Liver (tissue), 9 donors: ENCODE data around the gene CRACDL. TPM values are rescaled to one million over a fixed set of nuclear protein-coding genes. Genes with fewer than 3 reads are reported as not detected.

Experiments
- DNase-seq: peaks from one replicate; pipeline ENCODE4 v3.0.0-alpha.2; 2017; ENCODE audit warnings: low spot score
- H3K27ac ChIP-seq, 2 donors: one replicate each; pipeline ENCODE4 v1.7.0; 2013; ENCODE audit warnings: inconsistent platforms in 2 of 2, low read length in 2 of 2, control low read depth in 1 of 2, low read depth in 1 of 2, mild to moderate bottlenecking in 1 of 2
- H3K27me3 ChIP-seq, 4 donors: one replicate each; pipeline versions ENCODE4 v1.6.1 to v1.7.0; 2013; ENCODE audit warnings: low read length in 3 of 4, inconsistent platforms in 1 of 4, mild to moderate bottlenecking in 1 of 4, moderate library complexity in 1 of 4; ENCODE audit not compliant: control insufficient read depth in 4 of 4, insufficient read depth in 4 of 4
- H3K36me3 ChIP-seq, 4 donors: one replicate each; pipeline versions ENCODE4 v1.6.1 to v1.7.0; 2013; ENCODE audit warnings: low read length in 3 of 4, mild to moderate bottlenecking in 3 of 4, low read depth in 1 of 4, moderate library complexity in 1 of 4; ENCODE audit not compliant: control insufficient read depth in 4 of 4, insufficient read depth in 3 of 4
- H3K4me1 ChIP-seq, 4 donors: one replicate each; pipeline versions ENCODE4 v1.6.1 to v1.7.0; 2013; ENCODE audit warnings: low read length in 3 of 4, mild to moderate bottlenecking in 3 of 4, moderate library complexity in 1 of 4; ENCODE audit not compliant: control insufficient read depth in 4 of 4, insufficient read depth in 4 of 4
- H3K4me3 ChIP-seq, 3 donors: one replicate each; pipeline versions ENCODE4 v1.6.1 to v1.7.0; 2013; ENCODE audit warnings: low read length in 3 of 3, control low read depth in 1 of 3, low read depth in 1 of 3, mild to moderate bottlenecking in 1 of 3
- H3K9ac ChIP-seq, 2 donors: one replicate each; pipeline ENCODE4 v1.7.0; 2013; ENCODE audit warnings: low read length in 2 of 2, mild to moderate bottlenecking in 2 of 2, moderate library complexity in 2 of 2, control low read depth in 1 of 2, low read depth in 1 of 2
- H3K9me3 ChIP-seq, 4 donors: one replicate each; pipeline versions ENCODE4 v1.6.1 to v1.7.0; 2013; ENCODE audit warnings: low read length in 3 of 4; ENCODE audit not compliant: control insufficient read depth in 4 of 4
- ATF3 ChIP-seq: IDR thresholded peaks from 2 replicates; pipeline ENCODE4 v1.6.1; 2016; ENCODE audit warnings: antibody characterized with exemption
- CTCF ChIP-seq: fragments of 150-350 bp; IDR thresholded peaks from 2 replicates; pipeline ENCODE4 v1.5.1; 2017; ENCODE audit warnings: improper control_type of control experiment, low read depth, low read length; ENCODE audit not compliant: missing input control
- EGR1 ChIP-seq, 2 donors: IDR thresholded peaks; 2 replicates each; pipeline ENCODE4 v1.6.1; 2016 to 2018; ENCODE audit warnings: antibody characterized with exemption in 2 of 2, low read depth in 2 of 2
- FOXA2 ChIP-seq: IDR thresholded peaks from 2 replicates; pipeline ENCODE4 v1.6.1; 2016; ENCODE audit warnings: antibody characterized with exemption
- GABPA ChIP-seq, 2 donors: IDR thresholded peaks in 1 of 2; conservative IDR thresholded peaks in 1 of 2; 2 replicates each; pipeline ENCODE4 v1.6.1; 2016; ENCODE audit warnings: antibody characterized with exemption in 2 of 2, mild to moderate bottlenecking in 1 of 2, moderate library complexity in 1 of 2
- HNF4G ChIP-seq: IDR thresholded peaks from 2 replicates; pipeline ENCODE4 v1.6.1; 2016; ENCODE audit warnings: antibody characterized with exemption
- JUND ChIP-seq, 2 donors: IDR thresholded peaks; 2 replicates each; pipeline ENCODE4 v1.6.1; 2016; ENCODE audit warnings: antibody characterized with exemption in 2 of 2
- MAX ChIP-seq: IDR thresholded peaks from 2 replicates; pipeline ENCODE4 v1.6.1; 2016; ENCODE audit warnings: antibody characterized with exemption
- NR2F2 ChIP-seq: IDR thresholded peaks from 2 replicates; pipeline ENCODE4 v1.6.1; 2016; ENCODE audit warnings: antibody characterized with exemption
- RAD21 ChIP-seq, 2 donors: IDR thresholded peaks; 2 replicates each; pipeline ENCODE4 v1.6.1; 2016; ENCODE audit warnings: antibody characterized with exemption in 2 of 2, mild to moderate bottlenecking in 2 of 2
- REST ChIP-seq: IDR thresholded peaks from 2 replicates; pipeline ENCODE4 v1.6.1; 2016; ENCODE audit warnings: antibody characterized with exemption, mild to moderate bottlenecking
- RXRA ChIP-seq, 2 donors: IDR thresholded peaks; 2 replicates each; pipeline ENCODE4 v1.6.1; 2017 to 2018; ENCODE audit warnings: antibody characterized with exemption in 2 of 2, mild to moderate bottlenecking in 1 of 2
- SP1 ChIP-seq: IDR thresholded peaks from 2 replicates; pipeline ENCODE4 v1.6.1; 2018; ENCODE audit warnings: antibody characterized with exemption, mild to moderate bottlenecking
- TAF1 ChIP-seq: conservative IDR thresholded peaks from 2 replicates; pipeline ENCODE4 v1.6.1; 2016; ENCODE audit warnings: antibody characterized with exemption, mild to moderate bottlenecking
- YY1 ChIP-seq: IDR thresholded peaks from 2 replicates; pipeline ENCODE4 v1.6.1; 2016; ENCODE audit warnings: antibody characterized with exemption, mild to moderate bottlenecking
- ZBTB33 ChIP-seq: IDR thresholded peaks from 2 replicates; pipeline ENCODE4 v1.6.1; 2016; ENCODE audit warnings: antibody characterized with exemption
- WGBS: extraction: QIAGEN DNeasy Blood & Tissue Kit; methylation state at CpG from one replicate; pipeline ENCODE4 v1.1.7; 2013; 5-methylcytosine and 5-hydroxymethylcytosine counted together
- polyA plus RNA-seq, 2 donors: library from polyadenylated mRNA; stranded (reverse) in 1 of 2; unstranded in 1 of 2; fragments of 200-250 nt in 1 of 2; fragments of >200 nt in 1 of 2; fragmentation: Nextera tagmentation in 1 of 2; extraction: Ambion mirVana in 1 of 2; gene quantifications; one replicate each; pipeline versions ENCODE4 v1.2.1 to v1.2.3, GENCODE V29; 2013 to 2015
- total RNA-seq, 2 donors: library from RNA; depleted of rRNA; stranded (reverse); fragments of >200 nt; gene quantifications; one replicate each; pipeline ENCODE4 v1.2.3, GENCODE V29; 2014
- donor health status: healthy.
- donor health status: healthy.
- donor health status: healthy.
- donor health status: healthy.
- donor health status: healthy.

CRACDL gene
- total and polyA plus RNA-seq, 4 donors: 0.13 to 0.46 (median 0.29) TPM

- no peak for TF ChIP-seq ZBTB33
- no peak for TF ChIP-seq EGR1 (IDR thresholded peaks at IDR 0.05; ENCODE audit: low read depth in 2 of 2)
These were observed 154.2 kb downstream of the CRACDL start (continued) for GRCh38 chr2:98781822-98782221.

GRCh38 chr2:98778741-98779483 lies 157.1 kb downstream of the CRACDL start:
- Histone ChIP-seq H3K27ac (no peak overlapping the region), H3K36me3 (no peaks in the 10 kb centered on the region), H3K9ac (no peak overlapping the region), H3K9me3 (peaks cover 0 to 9% (median 2%) of the 10 kb centered on the region in 4 donors), H3K4me1 (no peaks in the 10 kb centered on the region), H3K27me3 (no peaks in the 10 kb centered on the region), H3K4me3 (no peak overlapping the region)
- no peak for TF ChIP-seq CTCF
- TF ChIP-seq TAF1: no peak
- TF ChIP-seq YY1: no peak
- TF ChIP-seq MAX: no peak
- TF ChIP-seq HNF4G: no peak
- no peak for TF ChIP-seq REST
- TF ChIP-seq RAD21 (IDR thresholded peaks at IDR 0.05): no peak
- TF ChIP-seq GABPA (IDR thresholded peaks at IDR 0.05 in 1 of 2, conservative IDR thresholded peaks at IDR 0.05 in 1 of 2): no peak
- TF ChIP-seq NR2F2: no peak
- no peak for TF ChIP-seq SP1
- no peak for TF ChIP-seq ZBTB33
- no peak for TF ChIP-seq JUND (IDR thresholded peaks at IDR 0.05)
- no peak for TF ChIP-seq FOXA2
- no peak for TF ChIP-seq EGR1 (IDR thresholded peaks at IDR 0.05; ENCODE audit: low read depth in 2 of 2)
- TF ChIP-seq ATF3: no peak
- no peak for TF ChIP-seq RXRA (IDR thresholded peaks at IDR 0.05)
- WGBS: 89% methylated on average over 6 of the region's 6 CpGs
- DNase-seq: no peak
